K562 (cell line): Measurements from ENCODE around the gene CUX1.

ENCODE experiments used
- CBX8 ChIP-seq: fragments of 200-600 bp; sonication (generic); IDR thresholded peaks from 2 replicates; pipeline ENCODE4 v1.6.1; 2012; ENCODE audit warnings: borderline replicate concordance, mixed run types, low read depth, mild to moderate bottlenecking, moderate library complexity, mixed read lengths, low read length, control low read depth, inconsistent platforms; ENCODE audit not compliant: poor library complexity, severe bottlenecking; ENCODE audit errors: extremely low read depth
- CTCF ChIP-seq, 3 experiments: IDR thresholded peaks in 2 of 3; conservative IDR thresholded peaks in 1 of 3; 2 replicates each; pipeline ENCODE4 v1.5.1; 2011 to 2012; ENCODE audit warnings: low read length in 3 of 3, mild to moderate bottlenecking in 3 of 3, control low read depth in 2 of 3, improper control_type of control experiment in 1 of 3, inconsistent platforms in 1 of 3, low read depth in 1 of 3, mixed read lengths in 1 of 3, moderate library complexity in 1 of 3; ENCODE audit not compliant: insufficient read depth in 2 of 3
- CXXC5 ChIP-seq: fragments of 250-450 bp; sonication (Bioruptor Pico); IDR thresholded peaks from 2 replicates; pipeline ENCODE4 v1.8.0; 2022; ENCODE audit warnings: inconsistent platforms, mild to moderate bottlenecking, moderate library complexity
- HDAC2 ChIP-seq: fragments of 450-650 bp; IDR thresholded peaks from 2 replicates; pipeline ENCODE4 v1.6.1; 2016; ENCODE audit warnings: mild to moderate bottlenecking
- KLF10 ChIP-seq: fragments of 250-450 bp; sonication (Bioruptor Pico); IDR thresholded peaks from 2 replicates; pipeline ENCODE4 v1.6.1; 2021; ENCODE audit warnings: matching md5 sums
- MAZ ChIP-seq, 2 experiments: fragments of 450-650 bp in 1 of 2; sonication (generic) in 1 of 2; formaldehyde crosslinking; IDR thresholded peaks in 1 of 2; conservative IDR thresholded peaks in 1 of 2; 2 replicates each; pipeline versions ENCODE4 v1.4.0 to v1.5.0; 2020; ENCODE audit warnings: mild to moderate bottlenecking in 1 of 2, missing genetic modification reagents in 1 of 2
- PKNOX1 ChIP-seq: fragments of 450-650 bp; IDR thresholded peaks from 2 replicates; pipeline ENCODE4 v1.6.1; 2016
- RAD21 ChIP-seq, 2 experiments: fragments of 250-450 bp in 1 of 2; fragments of 450-650 bp in 1 of 2; sonication (Bioruptor Pico) in 1 of 2; formaldehyde crosslinking in 1 of 2; IDR thresholded peaks in 1 of 2; conservative IDR thresholded peaks in 1 of 2; 2 replicates each; pipeline versions ENCODE4 v1.4.0 to v1.8.0; 2020 to 2022; ENCODE audit warnings: mild to moderate bottlenecking in 2 of 2, moderate library complexity in 1 of 2
- TBP ChIP-seq: optimal IDR thresholded peaks from 2 replicates; pipeline ENCODE3; 2011; ENCODE audit warnings: low read depth, low read length, improper control_type of control experiment
- TFAP4 ChIP-seq: sonication (generic); formaldehyde crosslinking; IDR thresholded peaks from 2 replicates; pipeline ENCODE4 v1.8.0; 2022; ENCODE audit warnings: missing genetic modification reagents, mild to moderate bottlenecking, moderate library complexity, borderline replicate concordance
- ZNF436 ChIP-seq: fragments of 250-450, 450-650 bp; sonication (Bioruptor Pico); formaldehyde crosslinking; IDR thresholded peaks from 2 replicates; pipeline ENCODE4 v1.7.0; 2020; ENCODE audit warnings: mild to moderate bottlenecking

- TF ChIP-seq RAD21 (CRISPR knock-in tag; conservative IDR thresholded peaks at IDR 0.05 in 1 of 2, IDR thresholded peaks at IDR 0.05 in 1 of 2) (no peak), MAZ (CRISPR knock-in tag; conservative IDR thresholded peaks at IDR 0.05 in 1 of 2, IDR thresholded peaks at IDR 0.05 in 1 of 2) (no peak), CTCF (IDR thresholded peaks at IDR 0.05 in 2 of 3, conservative IDR thresholded peaks at IDR 0.05 in 1 of 3; ENCODE audit: insufficient read depth in 2 of 3, low read depth in 1 of 3, low read length in 3 of 3) (no peak), TBP (no peak), CXXC5 (CRISPR knock-in tag) (no peak), PKNOX1 (no peak), HDAC2 (no peak), ZNF436 (CRISPR knock-in tag) (no peak), CBX8 (no peak), KLF10 (CRISPR knock-in tag) (no peak), TFAP4 (no peak)
Observed at GRCh38 chr7:102036958-102037357, 219.5 kb downstream of the CUX1 start.
